ENCODE data around the gene COPE.

DNA sequence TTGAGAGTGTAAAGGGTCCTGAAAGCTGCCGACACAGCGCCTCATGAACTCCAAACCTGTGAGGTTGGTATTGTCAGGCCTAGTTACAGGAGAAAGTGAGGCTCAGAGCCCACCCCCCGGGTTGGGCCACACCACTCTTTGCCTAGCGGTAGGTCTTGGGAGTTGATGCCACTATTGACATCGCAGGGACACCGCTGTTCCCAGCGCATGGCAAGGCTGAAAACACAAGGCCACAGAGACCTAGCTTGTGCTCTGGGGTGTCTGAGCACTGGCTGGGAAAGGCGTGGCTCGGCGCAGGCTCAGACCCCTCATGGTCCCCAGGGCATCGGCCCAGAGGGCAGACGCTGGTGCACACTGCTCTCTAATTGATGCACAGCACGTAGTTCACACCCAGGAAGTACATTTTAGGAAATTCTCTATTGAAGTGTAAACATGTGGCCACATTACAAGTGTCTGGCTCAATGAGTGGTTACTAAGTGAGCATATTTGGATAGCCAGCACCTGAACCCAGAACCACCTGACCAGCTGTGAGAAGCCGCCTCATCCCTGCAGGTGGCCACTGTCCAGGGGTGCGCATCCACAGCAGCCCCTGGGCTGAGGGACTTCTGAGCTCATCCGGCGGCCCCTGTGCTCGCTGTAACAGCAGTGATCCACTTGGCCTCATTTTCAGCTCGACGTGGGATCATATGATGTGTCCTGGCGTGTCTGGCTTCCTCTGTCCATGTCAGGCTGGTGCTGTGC, 60.1 kb downstream of the COPE start:
- no peak for TF ChIP-seq CTCF (IDR thresholded peaks at IDR 0.05)
- TF ChIP-seq POLR2A (IDR thresholded peaks at IDR 0.05) = no peak
